Astrocyte (in vitro differentiated cells and primary cell): Measurements from ENCODE around the gene TMEM201.

ENCODE experiments used
- EZH2 ChIP-seq: IDR thresholded peaks from 2 replicates; pipeline ENCODE4 v1.6.1; 2012; ENCODE audit warnings: mild to moderate bottlenecking, low read length, inconsistent platforms; ENCODE audit not compliant: insufficient read depth
- TF ChIP-seq, protein P1 (sequence below): IDR thresholded peaks from 2 replicates; pipeline ENCODE4 v1.5.1; 2011; ENCODE audit warnings: low read depth, mild to moderate bottlenecking, inconsistent platforms, low read length, moderate library complexity; ENCODE audit not compliant: insufficient read depth

DNA sequence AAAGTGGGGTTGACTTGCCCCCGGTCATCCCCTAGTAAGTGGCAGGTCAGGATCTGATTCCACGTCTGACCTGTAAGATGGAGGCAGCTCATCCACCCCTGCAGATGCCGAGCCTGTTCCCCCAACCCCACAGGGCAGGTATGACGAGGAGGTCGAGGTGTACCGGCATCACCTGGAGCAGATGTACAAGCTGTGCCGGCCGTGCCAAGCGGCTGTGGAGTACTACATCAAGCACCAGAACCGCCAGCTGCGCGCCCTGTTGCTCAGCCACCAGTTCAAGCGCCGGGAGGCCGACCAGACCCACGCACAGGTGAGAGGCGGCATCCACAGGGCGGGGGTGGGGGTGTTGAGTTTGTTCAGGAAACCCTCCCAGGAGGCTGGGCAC, 9.6 kb downstream of the TMEM201 start:
- TF ChIP-seq, protein P1, sequence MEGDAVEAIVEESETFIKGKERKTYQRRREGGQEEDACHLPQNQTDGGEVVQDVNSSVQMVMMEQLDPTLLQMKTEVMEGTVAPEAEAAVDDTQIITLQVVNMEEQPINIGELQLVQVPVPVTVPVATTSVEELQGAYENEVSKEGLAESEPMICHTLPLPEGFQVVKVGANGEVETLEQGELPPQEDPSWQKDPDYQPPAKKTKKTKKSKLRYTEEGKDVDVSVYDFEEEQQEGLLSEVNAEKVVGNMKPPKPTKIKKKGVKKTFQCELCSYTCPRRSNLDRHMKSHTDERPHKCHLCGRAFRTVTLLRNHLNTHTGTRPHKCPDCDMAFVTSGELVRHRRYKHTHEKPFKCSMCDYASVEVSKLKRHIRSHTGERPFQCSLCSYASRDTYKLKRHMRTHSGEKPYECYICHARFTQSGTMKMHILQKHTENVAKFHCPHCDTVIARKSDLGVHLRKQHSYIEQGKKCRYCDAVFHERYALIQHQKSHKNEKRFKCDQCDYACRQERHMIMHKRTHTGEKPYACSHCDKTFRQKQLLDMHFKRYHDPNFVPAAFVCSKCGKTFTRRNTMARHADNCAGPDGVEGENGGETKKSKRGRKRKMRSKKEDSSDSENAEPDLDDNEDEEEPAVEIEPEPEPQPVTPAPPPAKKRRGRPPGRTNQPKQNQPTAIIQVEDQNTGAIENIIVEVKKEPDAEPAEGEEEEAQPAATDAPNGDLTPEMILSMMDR, result no peak
- no peak for TF ChIP-seq EZH2
